HT1080 (cell line): ENCODE results near the gene CEP295NL. TPM values are rescaled to one million over a fixed set of nuclear protein-coding genes. Genes with fewer than 3 reads are reported as not detected.
"Not testable (repeated sequence)": the region's sequence is repeated elsewhere in the genome, so short reads cannot be mapped to it uniquely, and the experiment has no call there.

Experiments
- DNase-seq: peaks from one replicate; pipeline ENCODE4 v3.0.0-alpha.2; 2015; ENCODE audit warnings: low read depth
- total RNA-seq: library from RNA; depleted of rRNA; stranded (reverse); fragments of >200 nt; shearing (Covaris generic); gene quantifications from 2 replicates; pipeline ENCODE4 v1.2.3, GENCODE V29; 2014

Gene CEP295NL
- total RNA-seq, 1 experiment from 2014 or later, result 0.55 TPM

DNA sequence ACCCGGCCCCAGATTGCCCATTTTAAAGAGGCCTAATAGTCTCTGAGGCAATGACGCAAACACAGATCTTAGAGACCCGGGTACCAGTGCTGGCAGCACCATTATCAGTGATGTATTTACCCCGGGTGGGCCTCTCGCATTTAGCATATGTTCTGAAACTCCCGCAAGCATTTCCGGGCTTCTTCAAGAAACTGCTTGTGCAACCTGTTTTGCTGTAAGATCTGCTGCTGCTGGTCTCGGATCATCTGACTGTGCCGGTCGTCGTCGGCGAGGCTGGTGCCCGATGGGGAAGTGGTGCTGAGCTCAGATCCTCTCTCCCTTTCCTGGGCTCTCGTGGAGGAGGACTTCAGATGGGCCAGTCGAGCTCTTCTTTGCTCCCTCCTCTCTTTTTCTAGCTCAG, 12.5 kb downstream of the CEP295NL start:
- no peak for DNase-seq

DNA sequence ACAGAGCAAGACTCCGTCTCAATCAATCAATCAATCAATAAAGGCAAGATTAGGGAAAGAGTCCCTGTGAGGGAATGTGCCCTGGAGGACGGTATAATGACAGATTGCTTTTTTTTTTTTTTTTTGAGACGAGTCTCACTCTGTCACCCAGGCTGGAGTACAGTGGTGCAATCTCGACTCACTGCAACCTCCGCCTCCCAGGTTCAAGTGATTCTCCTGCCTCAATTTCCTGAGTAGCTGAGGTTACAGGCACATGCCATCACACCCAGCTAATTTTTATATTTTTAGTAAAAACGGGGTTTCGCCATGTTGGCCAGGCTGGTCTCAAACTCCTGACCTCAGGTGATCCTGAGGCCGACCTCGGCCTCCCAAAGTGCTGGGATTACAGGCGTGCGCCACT, 12.9 kb downstream of the CEP295NL start:
- not testable (repeated sequence) for DNase-seq

DNA sequence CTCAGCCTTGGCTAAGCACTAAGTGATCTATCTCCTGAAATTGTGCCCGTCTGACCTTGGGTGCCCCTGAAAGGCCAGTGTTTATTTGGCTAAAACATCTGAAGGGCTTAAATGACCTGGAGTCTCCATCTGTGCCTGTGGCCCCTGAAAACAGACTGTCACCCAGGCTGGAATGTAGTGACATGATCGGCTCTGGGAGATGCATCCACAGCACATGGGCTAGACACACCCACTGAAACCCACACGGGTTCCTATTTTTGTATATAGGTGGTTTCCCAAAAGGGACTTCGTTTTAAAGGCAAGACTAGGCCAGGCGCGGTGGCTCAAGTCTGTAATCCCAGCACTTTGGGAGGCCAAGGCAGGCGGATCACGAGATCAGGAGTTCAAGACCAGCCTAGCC, 13.5 kb downstream of the CEP295NL start:
- DNase-seq, result no peak

DNA sequence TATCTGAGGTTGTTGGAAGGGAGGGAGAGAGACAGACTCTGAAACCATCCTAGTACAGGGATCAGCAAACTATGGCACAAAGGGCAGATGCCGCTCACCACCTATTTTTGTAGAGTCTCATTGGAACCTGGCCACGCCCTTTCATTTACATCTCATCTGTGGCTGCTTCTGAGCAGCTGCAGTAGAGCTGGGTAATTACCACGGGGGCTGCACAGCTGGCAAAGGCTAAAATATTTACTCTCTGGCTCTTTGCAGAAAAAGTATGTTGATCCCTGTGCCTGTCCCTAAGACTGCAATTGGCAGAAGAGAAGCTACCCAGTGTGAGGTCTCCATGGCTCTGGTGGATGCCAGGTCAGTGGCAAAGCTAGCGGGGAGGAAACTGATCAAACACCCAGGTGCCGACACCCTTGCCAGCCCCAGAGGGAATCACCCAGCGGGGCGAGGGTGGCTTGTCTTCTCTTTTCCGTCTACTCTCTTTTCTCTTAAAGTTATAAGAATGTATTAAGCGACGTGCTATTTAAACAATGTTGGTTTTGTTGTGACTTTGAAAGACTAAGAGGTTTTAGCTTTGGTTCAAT, 14.0 kb downstream of the CEP295NL start:
- DNase-seq, result no peak

DNA sequence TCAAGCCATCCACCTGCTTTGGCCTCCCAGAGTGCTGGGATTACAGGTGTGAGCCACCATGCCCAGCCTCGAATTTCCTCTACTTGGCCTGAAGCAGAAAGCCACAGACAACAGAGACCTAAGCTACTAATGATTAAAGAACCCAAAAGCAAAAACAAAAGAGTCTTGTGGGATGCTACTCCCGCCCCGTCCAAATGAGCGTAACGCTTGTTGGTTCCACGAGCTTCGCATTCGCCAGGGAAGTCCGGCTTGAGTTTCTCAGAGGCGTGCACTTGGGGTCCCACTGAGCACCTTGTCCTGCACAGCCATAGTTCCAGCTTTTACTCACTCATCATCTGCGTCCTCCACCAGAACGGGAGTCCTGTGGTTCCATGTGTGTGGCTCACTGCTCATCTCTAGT, 16.0 kb downstream of the CEP295NL start:
- DNase-seq, result no peak

DNA sequence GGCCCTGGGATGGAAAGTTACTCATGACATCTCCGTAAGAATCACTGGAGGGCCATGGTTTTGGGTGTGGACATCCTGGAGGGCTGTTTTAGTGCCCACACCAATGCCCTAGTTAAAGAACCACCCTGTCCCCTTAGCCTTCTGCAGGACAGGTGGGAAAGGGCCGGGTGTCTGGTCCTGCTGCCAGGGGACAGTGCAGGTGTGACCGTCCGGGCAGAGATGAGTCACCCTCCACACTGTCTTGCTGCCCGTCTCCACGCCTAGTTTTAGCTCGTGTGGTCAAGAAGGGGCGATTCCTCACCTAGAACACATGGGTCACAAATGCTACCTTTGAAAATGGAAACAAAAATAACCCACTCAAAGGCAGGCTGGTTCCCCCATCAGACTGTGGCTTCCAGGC, 17.0 kb downstream of the CEP295NL start:
- no peak for DNase-seq

DNA sequence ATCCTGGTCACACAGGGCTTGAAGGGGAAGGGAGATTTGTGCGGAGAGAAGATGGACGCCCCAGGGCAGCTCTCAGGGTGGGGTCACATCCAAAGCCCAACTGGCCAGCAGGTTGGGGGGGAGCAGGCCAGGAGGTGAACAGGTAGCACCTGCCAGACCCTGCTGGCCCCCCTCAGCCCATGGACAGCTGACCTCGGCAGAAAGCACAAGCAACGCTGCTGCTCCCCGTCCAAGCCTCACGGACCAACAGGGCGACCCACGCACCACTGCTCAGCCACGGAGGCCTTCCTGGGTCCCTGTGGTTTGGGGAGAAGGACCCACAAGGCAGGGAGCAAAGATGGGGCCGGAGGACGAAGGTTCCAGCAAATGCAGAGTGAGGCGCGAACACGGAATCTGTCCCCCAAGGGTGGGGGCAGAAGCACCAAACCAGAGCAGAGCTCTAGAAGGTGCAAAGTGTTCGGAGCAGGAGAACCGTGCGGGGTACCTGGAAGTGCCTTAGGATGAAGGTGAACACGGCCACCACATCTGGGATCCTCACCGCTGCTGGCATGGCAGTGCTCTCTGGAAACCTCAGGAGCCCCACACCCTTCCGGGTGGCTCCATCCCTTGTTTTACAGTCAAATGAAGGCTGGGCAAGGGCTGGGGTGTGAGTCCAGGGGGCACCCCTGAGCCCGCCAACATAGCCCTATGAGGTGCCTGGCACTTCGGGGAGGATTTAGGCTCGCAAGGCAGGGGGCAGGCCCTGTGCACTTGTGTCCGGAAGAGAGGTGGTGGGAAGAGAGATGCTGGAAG, 17.9 kb downstream of the CEP295NL start:
- DNase-seq, result no peak

DNA sequence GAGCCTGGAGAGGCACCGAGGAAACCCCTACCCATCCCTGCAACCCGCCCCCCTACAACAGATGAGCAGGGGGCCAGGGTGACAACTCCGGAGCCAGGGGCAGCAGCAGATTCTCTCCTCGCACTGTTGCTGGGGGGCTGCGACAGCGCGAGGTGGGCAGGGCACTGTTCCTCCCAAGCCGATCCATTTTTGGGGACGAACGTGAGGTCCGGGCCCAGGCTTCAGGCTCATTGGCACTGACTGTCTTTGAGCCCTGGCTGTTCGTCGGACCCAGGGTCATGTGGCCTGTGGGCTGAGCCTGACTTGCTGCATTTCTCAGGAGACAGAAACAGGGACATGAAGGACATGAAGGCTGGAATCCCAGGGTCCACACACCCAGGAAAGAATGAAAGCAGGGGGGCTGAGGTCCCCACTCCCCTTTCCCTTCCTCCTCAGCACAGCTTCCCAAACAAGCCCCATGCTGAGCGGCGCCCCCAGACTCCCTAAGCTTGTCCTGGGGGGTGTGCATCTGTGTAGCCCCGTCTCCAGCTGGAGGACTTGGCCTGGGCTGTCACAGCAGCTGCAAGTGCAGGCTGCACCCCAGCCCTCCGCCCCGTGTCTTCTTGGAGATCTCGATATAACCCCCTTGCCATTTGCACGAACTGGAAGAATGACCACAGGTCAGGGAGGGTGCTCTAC, 18.7 kb downstream of the CEP295NL start:
- DNase-seq, result no peak

DNA sequence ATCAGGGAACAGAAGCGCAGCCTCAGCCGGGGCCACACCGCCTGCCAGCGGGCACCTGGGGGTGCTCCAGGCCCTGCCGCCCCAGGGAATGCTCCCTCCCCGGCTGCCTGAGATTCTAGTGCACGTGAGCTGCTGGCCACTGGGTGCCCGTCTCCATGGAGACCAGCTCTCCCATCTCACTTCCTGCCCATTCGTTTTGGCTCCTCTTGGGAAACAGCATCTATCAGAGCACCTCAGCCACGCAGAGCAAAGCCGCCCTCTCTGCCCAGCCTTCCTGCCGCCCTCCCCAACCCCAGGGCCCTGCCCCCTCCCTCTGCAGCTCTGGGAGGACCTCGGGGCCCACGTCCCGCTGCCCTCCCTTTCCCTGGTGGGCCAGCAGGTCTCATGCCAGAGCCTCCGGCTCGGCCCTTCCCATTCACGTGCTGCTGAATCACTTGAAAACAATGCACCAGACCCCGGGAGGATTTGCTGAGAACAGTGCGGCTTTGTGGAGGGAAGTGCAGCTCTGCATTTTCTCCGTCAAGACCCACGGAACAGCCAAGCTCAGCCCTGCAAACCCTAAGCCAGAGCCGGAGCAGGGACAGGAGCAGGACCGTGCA, 19.4 kb downstream of the CEP295NL start:
- DNase-seq, result peak; percentile 98

DNA sequence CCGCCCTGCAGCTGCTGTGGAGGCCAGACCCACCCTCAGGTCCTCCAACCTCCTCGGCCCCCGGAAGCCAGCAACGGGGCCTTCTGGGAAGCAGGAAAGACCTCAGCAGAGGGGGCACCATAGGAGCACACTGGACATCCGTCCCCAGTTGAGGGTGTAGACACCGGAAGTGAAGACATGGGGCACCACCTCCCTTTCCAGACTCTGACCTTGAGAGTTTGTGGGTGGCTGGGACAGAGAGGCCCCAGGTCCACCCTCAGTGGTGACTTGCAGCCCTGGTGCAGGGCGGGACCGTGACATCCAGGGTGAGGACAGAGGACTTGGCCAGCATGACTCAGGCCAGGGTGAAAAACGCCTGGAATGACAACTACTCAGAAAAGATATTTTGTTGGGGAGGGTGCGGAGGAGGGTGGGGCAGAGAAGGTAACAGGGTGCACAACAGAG, 19.9 kb downstream of the CEP295NL start:
- DNase-seq, result no peak

DNA sequence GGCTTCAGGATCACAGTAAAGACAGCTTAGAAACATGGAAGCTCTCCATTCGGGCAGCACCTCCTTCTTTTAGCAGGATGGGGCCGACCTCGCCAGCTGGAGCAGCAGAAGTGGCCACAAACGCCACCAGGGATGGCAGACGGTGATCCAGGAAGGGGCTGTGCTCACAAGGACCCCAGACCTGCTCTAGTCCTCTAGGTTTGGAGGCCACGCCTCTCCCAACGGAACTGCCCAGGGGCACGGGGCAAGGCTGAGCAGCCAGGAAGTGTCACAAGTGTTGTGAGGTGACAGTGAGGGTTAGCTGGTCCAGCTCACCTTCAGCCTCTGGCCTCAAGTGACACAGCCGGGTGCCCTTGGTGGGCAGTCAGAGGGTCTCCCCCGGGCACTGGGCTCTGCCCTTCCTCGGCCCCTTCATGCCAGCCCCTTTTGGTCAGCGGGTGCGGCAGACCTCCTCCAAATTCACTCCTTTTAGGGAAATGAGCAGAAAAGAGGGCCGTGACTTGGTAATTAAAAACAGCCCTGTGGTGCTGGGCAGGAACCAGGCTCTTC, 20.4 kb downstream of the CEP295NL start:
- no peak for DNase-seq

DNA sequence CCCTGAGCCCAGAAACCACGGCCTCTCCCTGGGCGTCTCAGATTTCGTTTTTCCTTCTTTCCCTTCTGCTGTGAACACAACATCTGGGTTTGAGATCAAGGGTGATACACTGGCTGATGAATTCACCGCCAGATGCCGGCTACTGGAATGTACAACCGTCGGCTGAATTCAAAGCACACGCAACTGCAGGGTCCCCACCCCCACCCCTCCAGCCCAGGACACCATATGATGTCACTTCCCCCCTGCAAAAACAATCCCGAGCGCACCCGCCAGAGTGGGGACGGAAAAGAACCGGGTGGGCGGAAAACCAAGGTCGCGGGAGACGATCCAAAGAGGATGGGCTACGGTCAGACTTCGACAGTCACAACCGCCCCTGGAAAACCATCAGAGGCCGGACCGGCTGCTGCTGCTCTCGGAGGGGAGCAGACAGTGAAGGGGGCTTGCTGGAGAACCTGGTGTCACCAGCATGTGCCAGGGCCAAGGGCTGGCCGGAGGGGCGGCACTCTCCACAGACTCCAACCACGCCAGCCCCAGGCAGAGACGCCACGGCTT, 23.3 kb downstream of the CEP295NL start:
- DNase-seq, result peak; percentile 86

DNA sequence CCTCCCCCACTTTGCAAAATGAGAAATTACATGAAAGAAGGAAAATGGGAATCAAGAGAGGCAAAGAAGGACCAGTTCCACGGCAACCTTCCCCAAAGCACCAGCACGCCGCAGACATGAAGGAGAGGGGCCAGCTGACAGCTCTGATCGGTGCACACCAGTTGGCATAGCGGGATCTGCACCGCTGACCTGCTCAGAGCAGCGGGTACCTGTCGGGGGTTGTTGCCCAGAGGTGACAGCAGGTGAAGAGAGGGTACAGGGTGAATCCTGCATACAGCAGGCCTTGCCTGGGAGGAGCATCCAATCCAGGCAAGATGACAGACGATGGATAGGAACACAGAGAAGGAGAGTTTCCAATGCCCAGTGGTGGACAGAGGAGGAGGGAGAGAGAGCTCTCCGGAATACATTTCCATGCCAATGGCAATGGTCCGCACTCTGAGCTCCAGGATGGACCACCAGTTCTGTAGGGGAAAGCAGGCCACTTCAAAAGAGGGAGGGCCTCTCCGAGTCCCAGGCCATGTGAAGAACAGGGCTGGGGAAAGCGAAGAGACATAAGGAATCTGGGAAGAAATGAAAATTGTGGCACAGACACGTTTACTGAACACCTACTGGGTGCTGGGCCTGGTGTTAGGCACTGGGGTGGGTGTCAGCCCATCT, 24.0 kb downstream of the CEP295NL start:
- DNase-seq, result no peak

DNA sequence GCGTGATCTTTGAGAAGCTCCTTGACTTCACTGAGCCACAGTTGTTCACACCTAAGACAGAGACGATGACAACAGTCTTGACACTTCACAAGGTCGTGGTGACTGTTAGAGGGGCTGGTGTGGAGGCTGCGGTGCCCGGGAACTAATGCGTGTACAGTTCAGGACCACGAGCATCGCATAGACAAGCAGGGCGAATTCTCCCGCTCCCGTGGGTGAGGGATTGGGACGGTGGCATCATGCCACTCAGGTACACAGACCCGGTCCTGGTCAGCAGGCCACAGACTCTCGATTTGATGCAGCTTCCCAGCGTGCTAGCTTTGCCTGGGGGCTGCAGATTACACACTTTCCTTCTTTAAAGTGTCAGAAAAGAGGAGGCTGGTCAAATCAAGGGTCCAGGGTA, 24.7 kb downstream of the CEP295NL start:
- DNase-seq, result no peak

DNA sequence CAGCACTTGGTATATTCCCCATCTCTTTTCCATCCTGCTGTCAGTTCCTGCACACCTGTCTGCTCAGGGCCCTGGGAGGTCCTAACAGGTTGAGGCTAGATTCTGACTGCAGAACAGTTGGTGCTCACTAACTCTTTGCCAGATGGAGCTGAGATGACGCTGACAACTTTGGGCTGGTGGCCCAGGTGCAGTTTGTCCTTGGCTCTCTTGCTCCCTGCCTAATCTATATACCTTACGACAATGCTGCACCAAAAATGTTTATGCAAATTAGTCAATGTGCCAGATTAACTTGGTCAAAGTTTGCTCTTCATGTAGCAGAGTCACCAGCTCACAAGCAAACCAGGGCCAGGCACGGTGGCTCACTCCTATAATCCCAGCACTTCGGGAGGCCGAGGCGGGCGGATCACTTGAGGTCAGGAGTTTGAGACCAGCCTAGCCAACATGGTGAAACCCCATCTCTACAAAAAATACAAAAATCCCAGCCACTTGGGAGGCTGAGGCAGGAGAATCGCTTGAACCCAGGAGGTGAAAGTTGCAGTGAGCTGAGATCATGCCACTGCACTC, 26.0 kb downstream of the CEP295NL start:
- DNase-seq, result not testable (repeated sequence)

DNA sequence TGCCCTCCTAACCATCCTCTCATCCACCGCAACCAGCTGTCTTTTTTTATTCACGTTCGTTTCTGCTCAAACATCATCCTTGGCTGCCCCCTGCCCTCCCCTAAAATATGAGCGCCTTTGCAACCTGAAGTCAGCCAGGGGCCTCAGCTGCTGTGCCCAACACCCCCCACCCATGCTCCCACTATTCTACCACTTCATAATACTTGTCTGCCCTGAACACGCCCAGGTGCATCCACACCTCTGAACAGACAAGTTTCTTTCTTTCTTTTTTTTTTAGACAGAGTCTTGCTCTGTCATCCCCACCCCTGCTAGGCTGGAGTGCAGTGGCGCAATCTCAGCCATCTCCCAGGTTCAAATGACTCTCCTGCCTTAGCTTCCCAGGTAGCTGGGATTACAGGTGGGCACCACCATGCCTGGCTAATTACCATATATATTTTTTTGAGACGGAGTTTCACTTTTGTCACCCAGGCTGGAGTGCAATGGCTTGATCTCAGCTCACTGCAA, 26.9 kb downstream of the CEP295NL start:
- DNase-seq, result no peak

DNA sequence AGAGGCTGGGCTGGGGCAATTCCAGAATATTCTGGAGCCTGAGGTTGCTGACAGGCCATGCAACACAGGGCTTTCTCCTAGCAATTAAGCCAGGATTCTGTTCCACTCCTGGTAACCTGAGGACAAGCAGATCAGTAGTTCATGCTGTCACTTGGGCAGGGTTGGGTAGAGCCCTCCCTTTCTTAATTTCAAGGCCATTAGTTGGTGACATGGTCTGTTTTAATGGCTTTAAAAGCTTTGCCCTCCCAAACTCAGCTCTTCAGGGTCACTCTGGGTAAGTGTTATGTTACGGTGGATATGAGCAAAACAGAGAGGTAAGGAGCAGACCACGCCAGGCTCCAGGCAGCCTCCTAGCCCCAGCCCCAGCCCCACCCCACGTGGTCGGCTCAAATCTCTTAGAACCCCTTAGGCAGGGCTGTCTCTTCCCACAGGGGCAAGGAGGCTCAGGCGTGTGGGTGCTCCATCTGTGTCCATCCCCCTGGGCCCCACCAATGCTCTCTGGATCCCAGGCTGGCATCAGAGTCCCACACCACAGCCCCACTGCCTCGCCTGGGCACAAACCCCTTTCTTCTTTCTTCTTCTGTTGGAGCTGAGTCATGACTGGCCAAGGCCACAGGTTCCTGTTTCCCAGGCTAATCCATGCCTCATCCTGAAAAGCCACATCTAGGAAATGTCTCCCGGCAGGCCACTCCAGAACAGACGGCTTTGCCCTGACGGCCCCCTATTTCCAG, 27.5 kb downstream of the CEP295NL start:
- peak; percentile 92 for DNase-seq

DNA sequence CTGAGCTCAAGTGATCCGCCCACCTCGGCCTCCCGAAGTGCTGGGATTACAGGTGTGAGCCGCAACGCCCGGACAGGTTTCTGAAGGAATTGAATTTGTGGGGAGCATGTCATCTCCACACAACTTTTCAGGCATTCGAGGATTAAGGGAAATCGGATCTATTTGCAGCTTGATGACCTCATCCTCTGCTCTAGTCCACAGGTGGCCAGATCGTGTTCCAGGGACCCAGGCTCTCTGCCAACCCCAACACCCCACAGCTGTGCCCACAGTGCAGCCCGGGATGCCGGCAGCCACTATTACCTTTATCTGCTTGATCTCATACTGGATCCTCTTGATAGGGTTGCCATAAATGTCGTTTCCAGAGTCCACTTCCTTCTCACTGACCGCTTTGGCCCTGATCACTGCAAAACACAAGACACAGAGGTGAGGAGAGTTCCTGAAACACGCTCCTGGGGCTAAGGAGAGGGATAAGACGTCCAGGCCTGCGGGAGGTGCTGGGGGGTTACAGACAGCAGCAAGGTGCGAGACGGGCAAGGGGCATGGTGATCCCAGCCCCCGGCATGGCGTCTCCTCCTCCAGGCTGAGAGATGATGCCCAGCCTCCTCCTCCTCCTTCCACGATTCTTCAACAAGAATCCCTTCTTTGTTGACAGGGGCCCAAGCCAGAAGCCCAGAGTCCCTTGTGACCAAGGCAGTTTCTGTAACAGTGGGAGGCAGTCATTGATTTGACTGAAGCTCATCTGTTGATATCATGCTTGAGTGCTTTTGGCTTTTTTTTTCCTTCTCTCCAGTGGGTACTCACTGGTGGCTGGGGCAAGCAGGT, 29.3 kb downstream of the CEP295NL start:
- peak; percentile 52 for DNase-seq

DNA sequence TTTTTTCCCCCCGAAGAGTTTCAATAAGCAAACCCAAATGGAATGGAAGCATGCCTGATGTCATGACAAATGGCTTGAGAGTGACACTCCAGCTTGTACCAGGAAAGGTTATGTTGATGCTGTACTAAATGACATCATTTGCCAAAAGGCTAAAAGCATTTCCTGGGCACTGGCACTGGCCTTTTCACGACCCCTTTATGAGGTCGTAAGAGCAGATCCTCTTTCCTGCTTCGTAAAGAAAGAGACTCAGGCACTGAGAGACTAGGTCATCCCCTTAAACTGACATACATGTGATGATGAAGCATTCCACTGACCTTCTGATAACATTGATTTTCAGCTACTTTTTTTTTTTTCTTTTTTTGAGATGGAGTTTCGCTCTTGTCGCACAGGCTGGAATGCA, 30.5 kb downstream of the CEP295NL start:
- no peak for DNase-seq
